Measurements from ENCODE around the gene PSIP1. TPM values are rescaled to one million over a fixed set of nuclear protein-coding genes. Genes with fewer than 3 reads are reported as not detected.

The PSIP1 gene
- polyA plus RNA-seq, 3 donors, result 14.7 to 20.2 (median 19.8) TPM

DNA sequence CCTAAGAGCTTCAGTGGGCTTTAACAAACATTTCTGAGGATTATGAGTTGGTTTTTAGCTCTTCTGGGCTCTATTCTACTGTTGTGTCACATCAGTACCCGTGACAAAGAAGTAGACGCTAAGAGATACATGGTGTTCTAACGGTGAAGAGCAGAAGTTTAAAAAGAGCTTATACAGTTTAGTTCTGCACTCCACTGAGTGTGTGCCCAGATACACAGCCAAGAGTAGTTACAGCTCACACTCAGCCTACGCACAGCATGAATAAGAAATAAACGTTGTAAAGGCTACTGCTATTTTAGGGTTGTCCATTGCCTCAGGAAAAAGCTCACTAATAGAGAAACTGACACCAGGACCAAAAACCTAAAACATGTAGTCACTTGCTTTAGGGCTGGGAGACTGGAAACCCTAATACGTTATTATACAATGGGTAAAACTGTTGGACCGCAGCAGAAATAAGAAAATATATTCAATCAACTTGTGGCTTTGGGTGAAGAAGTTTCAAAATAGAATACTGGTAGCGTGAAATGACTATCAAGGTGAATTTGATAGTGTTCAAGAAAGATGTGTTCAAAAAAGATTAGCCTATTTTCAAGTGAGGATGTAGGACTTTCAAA is 34.7 kb downstream of the PSIP1 start:
- no peak overlapping the region for H3K4me3 Mint-ChIP-seq
- peaks cover 33 to 81% of the 10 kb centered on the region in 2 donors for H3K36me3 ChIP-seq (replicated peaks in 1 of 2; ENCODE audit: control insufficient read depth in 1 of 2, insufficient read depth in 2 of 2, low read length in 2 of 2)
- H3K4me3 ChIP-seq (replicated peaks in 1 of 3; ENCODE audit: low read depth in 2 of 3, low read length in 3 of 3), result no peak overlapping the region
- H3K9ac ChIP-seq (ENCODE audit: insufficient read depth, low read length, poor library complexity, severe bottlenecking), result no peak overlapping the region
- no peaks in the 10 kb centered on the region for H3K4me1 ChIP-seq (ENCODE audit: control insufficient read depth in 1 of 2, insufficient read depth in 2 of 2, low read length in 2 of 2)
- H3K27ac Mint-ChIP-seq, result no peak overlapping the region
- no peaks in the 10 kb centered on the region for H3K79me2 ChIP-seq (ENCODE audit: insufficient read depth, low read length)
- H3K9me3 Mint-ChIP-seq, result no peaks in the 10 kb centered on the region
- no peaks in the 10 kb centered on the region for H3K4me1 Mint-ChIP-seq
- no peak overlapping the region for H3K27ac ChIP-seq (ENCODE audit: low read depth in 1 of 2, low read length in 2 of 2)
- no peak for DNase-seq
- H3K4me2 ChIP-seq (replicated peaks; ENCODE audit: extremely low read depth, low read length, poor library complexity, severe bottlenecking), result no peak overlapping the region
- H3K27me3 ChIP-seq (ENCODE audit: control insufficient read depth in 2 of 2, insufficient read depth in 2 of 2, low read length in 2 of 2), result no peaks in the 10 kb centered on the region
- no peaks in the 10 kb centered on the region for H3K9me3 ChIP-seq (replicated peaks in 1 of 2; ENCODE audit: control insufficient read depth in 1 of 2, insufficient read depth in 1 of 2, low read length in 2 of 2)
- WGBS (ENCODE audit: insufficient coverage), result 94% methylated on average over 6 of the region's 8 CpGs
- intact Hi-C loops (cut with micrococcal nuclease), result no loop called here
- no peak overlapping the region for H2AFZ ChIP-seq (ENCODE audit: insufficient read depth, low read depth, low read length, poor library complexity, severe bottlenecking)
- TF ChIP-seq, protein P1, sequence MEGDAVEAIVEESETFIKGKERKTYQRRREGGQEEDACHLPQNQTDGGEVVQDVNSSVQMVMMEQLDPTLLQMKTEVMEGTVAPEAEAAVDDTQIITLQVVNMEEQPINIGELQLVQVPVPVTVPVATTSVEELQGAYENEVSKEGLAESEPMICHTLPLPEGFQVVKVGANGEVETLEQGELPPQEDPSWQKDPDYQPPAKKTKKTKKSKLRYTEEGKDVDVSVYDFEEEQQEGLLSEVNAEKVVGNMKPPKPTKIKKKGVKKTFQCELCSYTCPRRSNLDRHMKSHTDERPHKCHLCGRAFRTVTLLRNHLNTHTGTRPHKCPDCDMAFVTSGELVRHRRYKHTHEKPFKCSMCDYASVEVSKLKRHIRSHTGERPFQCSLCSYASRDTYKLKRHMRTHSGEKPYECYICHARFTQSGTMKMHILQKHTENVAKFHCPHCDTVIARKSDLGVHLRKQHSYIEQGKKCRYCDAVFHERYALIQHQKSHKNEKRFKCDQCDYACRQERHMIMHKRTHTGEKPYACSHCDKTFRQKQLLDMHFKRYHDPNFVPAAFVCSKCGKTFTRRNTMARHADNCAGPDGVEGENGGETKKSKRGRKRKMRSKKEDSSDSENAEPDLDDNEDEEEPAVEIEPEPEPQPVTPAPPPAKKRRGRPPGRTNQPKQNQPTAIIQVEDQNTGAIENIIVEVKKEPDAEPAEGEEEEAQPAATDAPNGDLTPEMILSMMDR (IDR thresholded peaks at IDR 0.05), result no peak
- peaks cover 37 to 44% of the 10 kb centered on the region in 2 donors for H3K36me3 Mint-ChIP-seq
- H3K27me3 Mint-ChIP-seq (ENCODE audit: low read depth in 3 of 3), result no peaks in the 10 kb centered on the region
- peaks cover 3% of the 10 kb centered on the region for H4K20me1 ChIP-seq (ENCODE audit: insufficient read depth, low read length)

GRCh38 chr9:15469862-15470261 is 40.9 kb downstream of the PSIP1 start:
- H3K9ac ChIP-seq (ENCODE audit: insufficient read depth, low read length, poor library complexity, severe bottlenecking), result no peak overlapping the region
- intact Hi-C loops (cut with micrococcal nuclease), result no loop called here
- no peak overlapping the region for H3K4me3 ChIP-seq (replicated peaks in 1 of 3; ENCODE audit: low read depth in 2 of 3, low read length in 3 of 3)
- H3K4me2 ChIP-seq (replicated peaks; ENCODE audit: extremely low read depth, low read length, poor library complexity, severe bottlenecking), result no peak overlapping the region
- Mint-ChIP-seq H3K36me3 (peaks cover 57 to 70% of the 10 kb centered on the region in 2 donors), H3K4me1 (no peaks in the 10 kb centered on the region), H3K27ac (no peak overlapping the region), H3K9me3 (no peaks in the 10 kb centered on the region), H3K4me3 (no peak overlapping the region), H3K27me3 (ENCODE audit: low read depth in 3 of 3) (no peaks in the 10 kb centered on the region)
- no peaks in the 10 kb centered on the region for H3K4me1 ChIP-seq (ENCODE audit: control insufficient read depth in 1 of 2, insufficient read depth in 2 of 2, low read length in 2 of 2)
- no peak overlapping the region for H3K27ac ChIP-seq (ENCODE audit: low read depth in 1 of 2, low read length in 2 of 2)
- H2AFZ ChIP-seq (ENCODE audit: insufficient read depth, low read depth, low read length, poor library complexity, severe bottlenecking), result no peak overlapping the region
- H3K36me3 ChIP-seq (replicated peaks in 1 of 2; ENCODE audit: control insufficient read depth in 1 of 2, insufficient read depth in 2 of 2, low read length in 2 of 2), result peaks cover 54 to 92% of the 10 kb centered on the region in 2 donors
- no peaks in the 10 kb centered on the region for H3K79me2 ChIP-seq (ENCODE audit: insufficient read depth, low read length)
- peaks cover 7% of the 10 kb centered on the region for H4K20me1 ChIP-seq (ENCODE audit: insufficient read depth, low read length)
- TF ChIP-seq, protein P1 (IDR thresholded peaks at IDR 0.05), result no peak
- WGBS (ENCODE audit: insufficient coverage), result no CpG with 5 or more reads among the region's 2 CpGs
- no peaks in the 10 kb centered on the region for H3K27me3 ChIP-seq (ENCODE audit: control insufficient read depth in 2 of 2, insufficient read depth in 2 of 2, low read length in 2 of 2)
- DNase-seq, result no peak
- no peaks in the 10 kb centered on the region for H3K9me3 ChIP-seq (replicated peaks in 1 of 2; ENCODE audit: control insufficient read depth in 1 of 2, insufficient read depth in 1 of 2, low read length in 2 of 2)

Data from CD14-positive monocyte (primary cell).